K562 (cell line): Measurements from ENCODE around the gene TUBE1. TPM values are rescaled to one million over a fixed set of nuclear protein-coding genes. Genes with fewer than 3 reads are reported as not detected.

ENCODE experiments used
- ATAC-seq: fragments of 200-7000 bp; cut with Tn5 transposase; 3 replicates; pipeline ENCODE4 v1.9.1; 2020; ENCODE audit warnings: moderate library complexity
- BruUV-seq: library from RNA; stranded (reverse); fragments of 400-500 nt; replicated peaks from 2 replicates; lab custom pipeline; 2021; lab: Mats Ljungman, UMichigan
- CTCF ChIA-PET: fragments of 300-600 bp; formaldehyde crosslinking; extraction: SDS; loops from one replicate; lab custom pipeline; 2021; ENCODE audit warnings: low intra/inter-chr PET ratio; lab: Yijun Ruan, JAX
- POLR2A ChIA-PET: fragments of 300-600, 350-650 bp; sonication (Branson Sonifier 250); formaldehyde crosslinking; extraction: SDS; loops from one replicate; lab custom pipeline; 2021; ENCODE audit warnings: antibody characterized with exemption, inconsistent platforms; lab: Yijun Ruan, JAX
- DNase-seq, 4 experiments: peaks; one replicate each; pipeline versions ENCODE4 v3.0.0 to v3.0.0-alpha.2; 2011 to 2018; ENCODE audit warnings: low spot score in 3 of 4, mixed read lengths in 3 of 4; ENCODE audit errors: extremely low read depth in 1 of 4
- FAIRE-seq: peaks from 2 replicates; lab custom pipeline; 2011; peaks lifted over from hg19 to GRCh38; lab: Jason Lieb, UNC
- H2AFZ ChIP-seq: 2 replicates; pipeline ENCODE4 v1.6.0; 2011; ENCODE audit warnings: low read depth, low read length, control low read depth, inconsistent platforms
- H3K27ac ChIP-seq: fragments of 200-600 bp; 3 replicates; pipeline ENCODE4 v1.8.0; 2011; ENCODE audit warnings: low read depth, mild to moderate bottlenecking, control low read depth, inconsistent platforms, low read length, moderate library complexity, mixed read lengths; ENCODE audit errors: extremely low read depth
- H3K27me3 ChIP-seq, 2 experiments: fragments of 300-600 bp in 1 of 2; 2 replicates in 1 of 2; 3 replicates in 1 of 2; pipeline versions ENCODE4 v1.6.0 to v1.8.0; 2011; ENCODE audit warnings: inconsistent platforms in 2 of 2, low read length in 2 of 2, mild to moderate bottlenecking in 1 of 2, mixed read lengths in 1 of 2, moderate library complexity in 1 of 2; ENCODE audit not compliant: control insufficient read depth in 2 of 2, insufficient read depth in 2 of 2
- H3K36me3 ChIP-seq: fragments of 300-600 bp; 3 replicates; pipeline ENCODE4 v1.8.0; 2011; ENCODE audit warnings: mild to moderate bottlenecking, low read length, inconsistent platforms; ENCODE audit not compliant: control insufficient read depth, insufficient read depth
- H3K4me1 ChIP-seq, 2 experiments: fragments of 200-600 bp in 1 of 2; replicated peaks in 1 of 2; 2 replicates in 1 of 2; 3 replicates in 1 of 2; pipeline versions ENCODE4 v1.5.1 to v1.8.0; 2011; ENCODE audit warnings: inconsistent platforms in 2 of 2, low read length in 2 of 2, mild to moderate bottlenecking in 1 of 2, mixed read lengths in 1 of 2, moderate library complexity in 1 of 2; ENCODE audit not compliant: control insufficient read depth in 2 of 2, insufficient read depth in 2 of 2
- H3K4me2 ChIP-seq: 2 replicates; pipeline ENCODE4 v1.6.1; 2011; ENCODE audit warnings: low read length, control low read depth, inconsistent platforms, mixed read lengths; ENCODE audit not compliant: insufficient read depth
- H3K4me3 ChIP-seq: fragments of 200-600 bp; sonication (generic), shearing (Covaris generic); 2 replicates; pipeline ENCODE4 v1.5.1; 2016; ENCODE audit warnings: control low read depth, inconsistent platforms
- H3K79me2 ChIP-seq: fragments of 200-600 bp; 3 replicates; pipeline ENCODE4 v1.8.0; 2011; ENCODE audit warnings: low read length, inconsistent platforms; ENCODE audit not compliant: control insufficient read depth, insufficient read depth
- H3K9ac ChIP-seq, 2 experiments: 2 replicates each; pipeline versions ENCODE4 v1.6.0 to v1.6.1; 2011; ENCODE audit warnings: low read depth in 2 of 2, low read length in 2 of 2, control low read depth in 1 of 2, inconsistent platforms in 1 of 2, mild to moderate bottlenecking in 1 of 2, mixed read lengths in 1 of 2; ENCODE audit not compliant: insufficient read depth in 1 of 2
- H3K9me1 ChIP-seq: one replicate; pipeline ENCODE4 v1.6.0; 2011; ENCODE audit warnings: inconsistent platforms, mild to moderate bottlenecking, low read length, moderate library complexity; ENCODE audit not compliant: control insufficient read depth, insufficient read depth
- H3K9me3 ChIP-seq: replicated peaks from 2 replicates; pipeline ENCODE4 v1.5.1; 2011; ENCODE audit warnings: low read depth, low read length, inconsistent platforms; ENCODE audit not compliant: control insufficient read depth, insufficient read depth
- H4K20me1 ChIP-seq: replicated peaks from 2 replicates; pipeline ENCODE4 v1.6.1; 2011; ENCODE audit warnings: low read length, inconsistent platforms, mixed read lengths; ENCODE audit not compliant: control insufficient read depth, insufficient read depth
- ESRRB ChIP-seq: fragments of 250-450 bp; sonication (Bioruptor Pico); IDR thresholded peaks from 2 replicates; pipeline ENCODE4 v1.5.0; 2020; ENCODE audit warnings: mild to moderate bottlenecking, moderate library complexity, borderline replicate concordance
- GATAD2A ChIP-seq: fragments of 450-650 bp; IDR thresholded peaks from 2 replicates; pipeline ENCODE4 v1.6.1; 2017
- MAFK ChIP-seq: IDR thresholded peaks from 2 replicates; pipeline ENCODE4 v1.6.1; 2011; ENCODE audit warnings: low read length, improper control_type of control experiment
- MEIS2 ChIP-seq: fragments of 450-650 bp; IDR thresholded peaks from 2 replicates; pipeline ENCODE4 v1.6.1; 2014; ENCODE audit warnings: mild to moderate bottlenecking; ENCODE audit not compliant: partially characterized antibody
- NFRKB ChIP-seq: fragments of 450-650 bp; IDR thresholded peaks from 2 replicates; pipeline ENCODE4 v1.6.1; 2016; ENCODE audit warnings: low read depth
- NR2C2 ChIP-seq, 2 experiments: fragments of 200-800 bp in 1 of 2; sonication (Bioruptor generic) in 1 of 2; sonication (generic) in 1 of 2; formaldehyde crosslinking in 1 of 2; IDR thresholded peaks; 2 replicates each; pipeline versions ENCODE4 v1.6.1 to v1.8.0; 2016 to 2022; ENCODE audit warnings: mild to moderate bottlenecking in 1 of 2, missing compliant biosample characterization in 1 of 2, missing genetic modification characterization in 1 of 2, missing genetic modification reagents in 1 of 2
- NR3C1 ChIP-seq: sonication (generic); formaldehyde crosslinking; IDR thresholded peaks from 2 replicates; pipeline ENCODE4 v1.8.1; 2022; ENCODE audit warnings: missing genetic modification reagents
- SMAD2 ChIP-seq: fragments of 150-350 bp; IDR thresholded peaks from 2 replicates; pipeline ENCODE4 v1.6.1; 2014; ENCODE audit warnings: low read depth, mild to moderate bottlenecking, low read length
- ZC3H4 ChIP-seq: sonication (generic); formaldehyde crosslinking; IDR thresholded peaks from 2 replicates; pipeline ENCODE4 v1.9.0; 2021; ENCODE audit warnings: missing genetic modification reagents, borderline replicate concordance
- ZNF699 ChIP-seq: fragments of 250-450 bp; sonication (Bioruptor Pico); IDR thresholded peaks from 2 replicates; pipeline ENCODE4 v1.8.0; 2021; ENCODE audit warnings: mild to moderate bottlenecking, moderate library complexity; ENCODE audit not compliant: insufficient replicate concordance
- WGBS: fragments of 100-300 bp; shearing (Covaris generic); methylation state at CpG from one replicate; pipeline ENCODE4 v1.1.6; 2016; ENCODE audit warnings: low coverage, mixed read lengths; ENCODE audit not compliant: insufficient coverage; ENCODE audit errors: missing lambda C conversion rate; 5-methylcytosine and 5-hydroxymethylcytosine counted together
- in situ Hi-C: fragments of 300-500 bp; cut with MboI; formaldehyde crosslinking; loops from 4 replicates; pipeline ENCODE4 v1.15.0; 2018; ENCODE audit warnings: inconsistent platforms, mixed read lengths
- intact Hi-C: fragments of 100-400 bp; cut with micrococcal nuclease; formaldehyde crosslinking; loops from 2 replicates; pipeline ENCODE4 v1.14.2; 2022
- polyA plus RNA-seq, 8 experiments: library from polyadenylated mRNA; depleted of rRNA in 4 of 8; stranded (reverse) in 5 of 8; unstranded in 3 of 8; fragments of >200 nt; fragmentation: Nextera tagmentation in 2 of 8; fragmentation: Illumina TruSeq in 1 of 8; extraction: Ambion mirVana in 2 of 8; extraction: Trizol in 1 of 8; gene quantifications; 2 replicates each; pipeline versions ENCODE4 v1.2.1 to v1.2.3, GENCODE V29; 2011 to 2014; ENCODE audit warnings: inconsistent platforms in 1 of 8, missing spikeins in 1 of 8
- total RNA-seq, 7 experiments: library from RNA; depleted of rRNA in 6 of 7; stranded (reverse); fragments of >200 nt in 6 of 7; fragmentation: Illumina TruSeq in 2 of 7; extraction: Trizol in 2 of 7; gene quantifications; 2 replicates each; pipeline versions ENCODE4 v1.2.1 to v1.2.3, GENCODE V29; 2011 to 2021; ENCODE audit warnings: low replicate concordance in 1 of 7
- TF ChIP-seq, protein P1 (sequence below): fragments of 150-350 bp; IDR thresholded peaks from 2 replicates; pipeline ENCODE4 v1.6.1; 2014; ENCODE audit warnings: low read depth, mild to moderate bottlenecking, low read length, borderline replicate concordance

The TUBE1 gene
- total and polyA plus RNA-seq, 9 of the 15 experiments (the other 6 are each of a cell fraction or from before 2014, with no cell fraction given): 18.9 to 58.4 (median 30.8) TPM

- Histone ChIP-seq H2AFZ (no peak overlapping the region), H3K9ac (no peak overlapping the region), H3K4me1 (no peaks in the 10 kb centered on the region), H3K36me3 (no peaks in the 10 kb centered on the region), H3K9me3 (no peaks in the 10 kb centered on the region), H3K4me2 (no peak overlapping the region), H4K20me1 (no peaks in the 10 kb centered on the region; the same call in 1 of the 2 replicates)
- in situ Hi-C loops: no loop called here
- CTCF ChIA-PET: no interaction called here
- no TSS peak for BruUV-seq
- no peak for DNase-seq
- TF ChIP-seq MEIS2 (peak; percentile 6), GATAD2A (no peak)
- TF ChIP-seq, all 486 proteins: peak for 1
- H3K27me3 ChIP-seq: peaks cover 29 to 51% of the 10 kb centered on the region in 2 experiments
- no peak overlapping the region for H3K4me3 ChIP-seq
- H3K9me1 ChIP-seq: no peaks in the 10 kb centered on the region
- no peak overlapping the region for H3K27ac ChIP-seq
- no peaks in the 10 kb centered on the region for H3K79me2 ChIP-seq
- ATAC-seq (no peak), FAIRE-seq (no peak)
- POLR2A ChIA-PET: interaction anchor here (1.3 kb wide), 1 partner anchor 14 kb away, joined by 4 read pairs; no protein-coding TSS in a partner anchor
- intact Hi-C loops: no loop called here
- 5% methylated on average over 4 of the region's 4 CpGs for WGBS
Measured at GRCh38 chr6:112034616-112034995, 52.7 kb downstream of the TUBE1 start.

- H3K4me1 ChIP-seq: no peaks in the 10 kb centered on the region
- WGBS: 2% methylated on average over 6 of the region's 6 CpGs
- H2AFZ ChIP-seq: no peak overlapping the region
- ChIA-PET POLR2A (interaction anchor here (1.3 kb wide), 1 partner anchor 13 kb away, joined by 4 read pairs; no protein-coding TSS in a partner anchor), CTCF (no interaction called here)
- intact Hi-C loops: no loop called here
- no TSS peak for BruUV-seq
- no peak overlapping the region for H3K27ac ChIP-seq
- in situ Hi-C loops: no loop called here
- peak; percentile 45; the same call in 2 of the 3 replicates for ATAC-seq
- H3K9me3 ChIP-seq: no peaks in the 10 kb centered on the region
- H3K4me2 ChIP-seq: no peak overlapping the region
- no peak for DNase-seq
- H3K9ac ChIP-seq: no peak overlapping the region
- peaks cover 29 to 46% of the 10 kb centered on the region in 2 experiments for H3K27me3 ChIP-seq
- FAIRE-seq: no peak
- no peaks in the 10 kb centered on the region for H3K9me1 ChIP-seq
- no peaks in the 10 kb centered on the region; the same call in 1 of the 2 replicates for H4K20me1 ChIP-seq
- no peak overlapping the region for H3K4me3 ChIP-seq
- no peaks in the 10 kb centered on the region for H3K79me2 ChIP-seq
- H3K36me3 ChIP-seq: no peaks in the 10 kb centered on the region
- TF ChIP-seq, protein P1, sequence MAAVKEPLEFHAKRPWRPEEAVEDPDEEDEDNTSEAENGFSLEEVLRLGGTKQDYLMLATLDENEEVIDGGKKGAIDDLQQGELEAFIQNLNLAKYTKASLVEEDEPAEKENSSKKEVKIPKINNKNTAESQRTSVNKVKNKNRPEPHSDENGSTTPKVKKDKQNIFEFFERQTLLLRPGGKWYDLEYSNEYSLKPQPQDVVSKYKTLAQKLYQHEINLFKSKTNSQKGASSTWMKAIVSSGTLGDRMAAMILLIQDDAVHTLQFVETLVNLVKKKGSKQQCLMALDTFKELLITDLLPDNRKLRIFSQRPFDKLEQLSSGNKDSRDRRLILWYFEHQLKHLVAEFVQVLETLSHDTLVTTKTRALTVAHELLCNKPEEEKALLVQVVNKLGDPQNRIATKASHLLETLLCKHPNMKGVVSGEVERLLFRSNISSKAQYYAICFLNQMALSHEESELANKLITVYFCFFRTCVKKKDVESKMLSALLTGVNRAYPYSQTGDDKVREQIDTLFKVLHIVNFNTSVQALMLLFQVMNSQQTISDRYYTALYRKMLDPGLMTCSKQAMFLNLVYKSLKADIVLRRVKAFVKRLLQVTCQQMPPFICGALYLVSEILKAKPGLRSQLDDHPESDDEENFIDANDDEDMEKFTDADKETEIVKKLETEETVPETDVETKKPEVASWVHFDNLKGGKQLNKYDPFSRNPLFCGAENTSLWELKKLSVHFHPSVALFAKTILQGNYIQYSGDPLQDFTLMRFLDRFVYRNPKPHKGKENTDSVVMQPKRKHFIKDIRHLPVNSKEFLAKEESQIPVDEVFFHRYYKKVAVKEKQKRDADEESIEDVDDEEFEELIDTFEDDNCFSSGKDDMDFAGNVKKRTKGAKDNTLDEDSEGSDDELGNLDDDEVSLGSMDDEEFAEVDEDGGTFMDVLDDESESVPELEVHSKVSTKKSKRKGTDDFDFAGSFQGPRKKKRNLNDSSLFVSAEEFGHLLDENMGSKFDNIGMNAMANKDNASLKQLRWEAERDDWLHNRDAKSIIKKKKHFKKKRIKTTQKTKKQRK: no peak
- no peak for TF ChIP-seq ZNF699
- TF ChIP-seq NR2C2 (CRISPR knock-in tag; IDR thresholded peaks at IDR 0.05): no peak
- TF ChIP-seq NR2C2 (tag; IDR thresholded peaks at IDR 0.05): no peak
- no peak for TF ChIP-seq MAFK
- no peak for TF ChIP-seq SMAD2
- no peak for TF ChIP-seq ESRRB (CRISPR knock-in tag)
- TF ChIP-seq NFRKB: no peak
- no peak for TF ChIP-seq NR3C1 (CRISPR knock-in tag)
- no peak for TF ChIP-seq ZC3H4 (CRISPR knock-in tag)
Measured at GRCh38 chr6:112033791-112034615, 53.3 kb downstream of the TUBE1 start.
